ENCODE data around the gene HOXB8.

- TF ChIP-seq EZH2 (IDR thresholded peaks at IDR 0.05) (no peak), POLR2AphosphoS5 (IDR thresholded peaks at IDR 0.05; ENCODE audit: borderline replicate concordance, low read depth, low read length) (no peak), FOXP2 (optimal IDR thresholded peaks at IDR 0.05; ENCODE audit: control extremely low read depth, extremely low read length, insufficient read depth) (no peak)
Observed at GRCh38 chr17:48606892-48607614, 8.0 kb downstream of the HOXB8 start.
